Superior temporal gyrus (tissue), 1 donor: Measurements from ENCODE around the gene WBP1.
"Not testable (repeated sequence)": the region's sequence is repeated elsewhere in the genome, so short reads cannot be mapped to it uniquely, and the experiment has no call there.

Source experiments
- DNase-seq: peaks from one replicate; pipeline ENCODE4 v3.0.0-alpha.2; 2016; ENCODE audit errors: extremely low spot score

Gene WBP1

GRCh38 chr2:74458132-74458937 is at the start of gene WBP1:
Gene WBP1 (plus strand): TSS chr2:74458438. CDS start chr2:74458603, 165 bp downstream.
- peak; percentile 100 for DNase-seq

- DNase-seq: no peak
These were observed 45.1 kb upstream of the WBP1 start for GRCh38 chr2:74413001-74413698.

DNA sequence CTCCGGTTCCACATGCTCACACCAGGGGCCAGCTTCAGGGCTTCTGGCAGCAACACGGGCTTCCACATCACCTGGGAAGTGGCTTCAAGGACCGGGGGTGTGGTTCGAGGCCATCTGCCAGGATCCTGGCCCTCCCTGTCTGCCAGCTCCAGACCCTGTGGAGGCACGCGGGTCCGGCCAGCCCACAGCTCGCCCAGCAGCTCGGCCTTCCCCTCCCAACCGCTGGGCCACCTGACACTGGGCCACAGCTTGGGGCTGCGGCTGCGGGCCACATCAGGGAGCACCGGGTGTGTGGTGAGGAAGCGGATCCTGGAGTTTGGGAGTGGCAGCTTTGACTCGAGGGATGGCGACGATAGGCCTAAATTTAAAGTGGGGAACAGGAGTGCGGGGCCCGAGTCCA is 43.8 kb upstream of the WBP1 start:
- no peak for DNase-seq

DNA sequence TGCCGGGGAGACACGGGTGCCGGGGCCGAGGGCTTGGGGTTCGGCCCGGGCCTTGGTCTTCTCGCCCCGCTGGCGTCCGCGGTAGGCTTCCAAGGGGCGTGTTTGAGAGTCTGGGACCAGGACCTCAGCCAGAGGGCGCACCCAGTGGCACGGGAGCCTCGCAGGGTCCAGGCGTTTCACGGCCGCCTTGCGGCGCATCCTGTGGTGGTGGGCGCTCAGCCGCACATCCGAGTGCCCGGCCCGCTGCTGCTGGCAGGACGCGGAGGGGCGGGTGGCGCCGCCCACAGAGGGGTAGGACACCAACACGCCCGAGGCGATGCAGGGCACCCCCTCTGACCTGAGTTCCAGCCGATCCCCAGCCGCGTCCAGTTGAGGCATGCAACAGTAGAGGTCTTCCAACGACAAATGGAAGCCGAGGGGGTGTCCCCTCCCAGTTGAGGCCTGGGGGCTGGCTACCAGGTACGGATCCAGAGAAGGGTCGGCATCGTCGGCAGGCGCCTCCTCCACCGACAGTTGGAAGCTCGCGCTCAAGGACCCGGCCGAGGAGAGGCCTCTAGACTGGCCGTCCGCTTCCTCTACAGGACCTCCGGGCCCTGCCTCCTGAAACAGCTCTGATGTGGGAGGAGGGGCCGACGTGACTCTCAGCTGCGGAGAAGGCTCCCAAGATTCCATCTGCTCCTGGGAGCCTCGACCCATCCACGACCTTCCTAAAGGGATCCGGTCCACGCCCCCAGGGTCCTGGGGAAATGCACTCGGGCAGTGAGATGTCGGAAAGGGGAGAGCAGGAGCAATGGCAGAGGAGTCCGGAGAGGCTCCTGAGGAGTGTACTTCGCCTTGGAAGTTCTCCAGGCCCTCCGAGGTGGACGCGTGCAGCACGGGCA is 43.1 kb upstream of the WBP1 start:
- no peak for DNase-seq

GRCh38 chr2:74415762-74416395 is 42.4 kb upstream of the WBP1 start:
- no peak for DNase-seq

- no peak for DNase-seq
These were observed 41.5 kb upstream of the WBP1 start for GRCh38 chr2:74416778-74417177.

GRCh38 chr2:74417197-74417596 is 41.0 kb upstream of the WBP1 start:
- no peak for DNase-seq

GRCh38 chr2:74417763-74418162 is 40.5 kb upstream of the WBP1 start:
- no peak for DNase-seq

GRCh38 chr2:74418312-74418711 is 39.9 kb upstream of the WBP1 start:
- no peak for DNase-seq

DNA sequence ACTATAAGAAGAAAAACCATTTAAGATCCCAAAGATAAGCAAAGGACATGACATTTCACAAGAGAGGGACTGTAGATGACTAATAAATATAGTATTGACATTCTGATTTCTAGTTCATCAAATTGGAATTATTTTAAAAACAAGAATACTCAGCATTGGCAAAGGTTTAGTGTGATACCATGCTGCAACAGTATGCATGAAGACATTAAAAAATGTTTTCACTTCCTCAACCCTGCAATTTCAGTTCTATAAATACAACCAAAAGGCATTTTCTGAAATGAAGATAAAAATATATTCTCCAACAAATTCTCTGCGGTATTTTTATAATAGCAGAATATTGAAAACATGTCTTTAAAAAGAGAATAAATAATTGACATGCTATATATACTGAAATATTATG is 38.9 kb upstream of the WBP1 start:
- no peak for DNase-seq

GRCh38 chr2:74420006-74420405 is 38.2 kb upstream of the WBP1 start:
- DNase-seq: no peak

GRCh38 chr2:74420443-74421103 is 37.7 kb upstream of the WBP1 start:
- not testable (repeated sequence) for DNase-seq

GRCh38 chr2:74421221-74421870 is 36.9 kb upstream of the WBP1 start, which contains the start of the genes C2orf81 and WDR54:
Gene C2orf81 (minus strand): TSS chr2:74421619. CDS start chr2:74421560, 59 bp downstream.
Gene WDR54 (plus strand): TSS chr2:74421730. CDS start chr2:74422154, 424 bp downstream.
- peak; percentile 79 for DNase-seq

- DNase-seq: no peak
These were observed 34.8 kb upstream of the WBP1 start for GRCh38 chr2:74423231-74424095.

DNA sequence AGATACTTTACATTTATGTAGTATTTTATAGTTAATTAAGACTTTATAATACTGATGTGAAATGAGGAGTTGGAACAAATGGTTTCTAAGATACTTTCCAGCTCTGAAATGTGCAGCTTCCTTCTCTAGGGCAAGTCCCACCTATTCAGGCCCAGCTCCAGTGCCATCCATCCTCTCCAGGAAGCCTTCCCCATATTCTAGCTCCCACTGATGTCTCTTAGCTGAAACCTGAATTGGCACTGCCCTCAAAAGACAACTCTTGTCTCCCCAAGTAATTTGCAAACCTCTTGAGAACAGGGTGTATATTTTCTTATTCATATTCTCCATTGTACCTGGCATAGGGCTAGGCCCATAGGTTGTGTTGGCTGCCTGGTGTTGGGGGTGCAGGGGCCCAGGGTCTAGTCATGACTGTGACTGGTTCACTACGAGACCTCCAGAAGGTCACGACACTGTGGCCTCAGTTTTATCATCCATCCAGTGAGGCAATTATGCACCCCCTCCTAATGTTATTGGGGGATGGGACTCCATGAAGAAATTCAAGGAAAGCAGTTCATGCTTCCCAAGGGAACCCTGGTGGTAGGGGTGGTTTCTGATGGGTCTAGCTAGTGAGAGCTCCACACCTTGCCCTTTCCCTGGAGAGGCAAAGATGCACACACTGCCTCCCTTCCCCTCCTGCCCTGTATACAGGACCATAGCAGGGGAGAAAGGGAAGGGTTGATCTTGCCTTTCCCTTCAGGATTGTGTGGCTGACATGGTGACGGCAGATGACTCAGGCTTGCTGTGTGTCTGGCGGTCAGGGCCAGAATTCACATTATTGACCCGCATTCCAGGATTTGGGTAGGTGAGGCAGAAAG is 33.9 kb upstream of the WBP1 start:
- DNase-seq: no peak

DNA sequence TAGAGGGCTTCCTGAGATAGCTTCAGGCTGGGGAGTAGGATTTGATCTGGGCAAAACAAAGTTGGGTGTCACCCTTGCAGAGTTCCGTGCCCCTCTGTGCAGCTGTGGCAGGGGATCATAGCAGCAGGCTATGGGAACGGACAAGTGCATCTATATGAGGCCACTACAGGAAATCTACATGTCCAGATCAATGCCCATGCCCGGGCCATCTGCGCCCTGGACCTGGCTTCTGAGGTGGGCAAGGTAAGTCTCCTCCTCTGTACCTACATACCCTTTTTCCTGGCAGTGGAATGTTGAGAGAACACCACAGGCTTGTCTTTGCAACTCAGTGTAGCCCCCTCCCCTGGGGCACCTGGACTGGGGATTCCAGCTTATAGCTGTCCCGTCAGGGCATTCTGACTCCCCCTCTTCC is 33.2 kb upstream of the WBP1 start:
- DNase-seq: no peak

DNA sequence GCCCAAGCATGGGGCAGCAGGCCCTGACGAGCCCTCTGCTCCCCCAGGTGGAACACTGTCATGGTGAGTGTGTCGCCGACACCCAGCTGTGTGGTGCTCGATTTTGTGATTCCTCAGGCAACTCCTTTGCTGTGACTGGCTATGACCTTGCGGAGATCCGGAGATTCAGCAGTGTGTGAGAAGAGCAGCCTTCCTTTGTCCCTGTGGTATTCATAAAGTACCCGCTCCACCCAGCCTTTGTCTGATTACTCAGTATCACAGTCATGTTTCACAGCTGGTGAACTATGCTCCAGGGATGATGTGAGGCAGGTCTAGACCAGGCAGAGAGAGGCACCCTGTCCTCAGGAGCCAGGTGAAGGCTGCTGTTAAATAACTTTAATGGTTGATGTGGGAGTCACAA is 32.7 kb upstream of the WBP1 start:
- no peak for DNase-seq

DNA sequence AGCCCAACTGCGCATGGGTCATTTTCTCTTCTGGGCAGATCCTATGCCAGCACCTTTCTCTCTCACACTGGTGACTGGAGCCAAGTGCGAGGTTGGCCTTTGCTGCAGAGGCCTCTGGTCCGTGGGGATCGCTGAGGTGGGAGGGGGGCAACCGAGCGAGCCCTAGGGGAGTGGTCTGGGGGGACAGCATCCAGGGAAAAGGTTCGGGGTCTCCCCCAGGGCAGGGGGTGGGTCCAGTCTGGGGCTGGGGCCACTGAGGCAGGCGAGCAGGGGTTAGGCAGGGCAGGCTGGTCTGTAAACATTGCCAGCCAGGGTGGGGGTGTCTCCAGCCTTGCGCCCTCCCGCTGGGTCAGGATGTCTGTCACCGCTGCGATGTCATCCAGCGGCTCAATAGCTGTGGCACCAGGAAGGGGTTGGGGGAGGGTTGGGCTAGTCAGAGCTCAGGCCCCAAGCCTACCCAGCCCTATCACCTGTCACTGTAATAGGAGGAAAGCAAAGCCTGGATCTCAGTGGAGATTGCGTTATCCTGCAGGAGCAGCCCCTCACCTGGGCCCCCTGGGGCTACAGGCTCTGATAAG is 32.0 kb upstream of the WBP1 start:
- no peak for DNase-seq
